ENCODE data around the gene CORO6.

Gene CORO6

DNA sequence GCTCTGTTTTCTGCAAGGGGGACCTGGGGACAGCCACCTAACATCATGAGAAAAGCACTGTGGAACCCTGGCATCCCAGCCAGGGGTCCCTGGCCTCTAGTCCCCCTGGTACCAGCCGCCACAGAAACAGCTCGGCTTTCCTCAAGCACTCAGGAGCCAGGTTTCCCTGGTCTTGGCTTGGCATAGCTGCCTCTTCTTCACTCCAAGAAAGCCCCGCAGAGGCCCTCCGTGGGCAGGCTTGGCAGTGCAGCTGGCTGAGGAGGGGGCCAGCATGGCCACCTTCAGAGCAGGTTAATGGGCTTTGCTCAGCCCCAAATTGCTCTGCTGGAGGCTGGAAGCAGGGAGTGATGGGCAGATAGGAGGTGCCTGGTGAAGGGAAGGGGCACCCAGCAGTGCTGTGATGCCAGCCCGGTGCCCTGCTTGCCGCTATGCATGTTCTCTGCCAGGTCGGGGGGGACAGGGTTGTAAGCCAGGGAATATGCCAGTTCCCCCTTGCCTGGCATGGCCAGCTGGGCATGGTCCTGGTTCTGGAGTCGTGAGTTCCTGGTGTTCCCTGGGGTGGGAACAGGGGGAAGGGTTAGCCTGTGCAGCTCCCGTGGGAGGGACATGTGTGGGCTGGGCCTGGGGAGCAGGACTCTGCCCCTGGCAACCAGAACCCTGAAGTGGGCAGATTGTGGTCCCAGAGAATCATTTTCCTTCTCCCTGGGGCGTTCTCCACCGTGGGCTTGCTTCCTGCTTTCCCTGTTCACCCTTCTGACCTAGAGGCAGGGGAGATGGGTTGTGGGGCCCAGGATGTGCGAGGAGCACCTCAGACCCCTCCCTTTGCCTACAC, 26.6 kb downstream of the CORO6 start:
- CTCF ChIA-PET: interaction anchor here (0.9 to 1.8 kb wide), 2 partner anchors 17 to 227 kb away, joined by 4 to 6 read pairs; no protein-coding TSS in a partner anchor
- Mint-ChIP-seq H3K9me3 (no peaks in the 10 kb centered on the region), H3K27me3 (peaks cover 23% of the 10 kb centered on the region), H3K36me3 (no peaks in the 10 kb centered on the region), H3K4me1 (peaks cover 24% of the 10 kb centered on the region), H3K27ac (no peak overlapping the region), H3K4me3 (no peak overlapping the region)
- DNase-seq: no peak

DNA sequence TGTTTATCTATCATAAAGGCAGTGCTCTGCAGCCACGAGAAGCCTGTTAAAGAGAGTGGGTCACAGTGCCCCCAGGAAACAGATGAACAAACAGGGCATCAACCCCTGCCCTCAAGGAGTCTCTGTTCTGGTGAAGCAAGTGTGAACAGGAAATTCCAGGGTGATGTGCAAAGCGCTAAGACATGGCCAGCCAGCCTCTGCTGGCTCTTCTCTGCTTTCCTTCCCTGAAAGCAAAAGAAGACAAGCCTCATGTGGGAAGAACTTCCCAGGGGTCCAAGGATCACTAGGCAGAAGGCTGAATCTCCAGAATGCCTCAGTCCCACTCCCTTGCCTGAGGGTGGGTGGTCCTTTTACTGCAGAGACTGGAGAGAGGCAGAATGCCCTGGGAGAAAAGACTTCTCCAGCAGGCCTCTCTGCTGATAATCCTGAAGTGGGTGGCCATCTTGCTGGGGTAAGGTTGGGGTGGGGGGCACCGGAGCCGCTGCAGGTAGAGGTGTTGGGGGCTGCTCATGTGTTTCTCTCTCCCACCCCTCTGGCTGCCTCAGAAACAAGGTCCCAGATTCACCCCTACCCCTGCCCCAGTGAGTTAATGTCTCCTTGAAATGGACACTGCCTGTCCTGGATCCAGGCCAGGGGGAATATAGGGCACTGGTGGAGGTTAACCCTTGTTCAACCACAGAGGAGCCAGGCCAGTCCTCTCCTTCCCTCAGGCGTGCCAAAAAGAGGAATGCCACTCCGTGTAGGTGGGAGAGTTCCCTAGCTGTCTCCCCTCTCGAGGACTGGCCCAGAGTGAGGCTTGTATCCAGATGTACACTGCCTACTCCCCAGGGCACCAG, 27.4 kb downstream of the CORO6 start:
- no peak overlapping the region for H3K27ac Mint-ChIP-seq
- CTCF ChIA-PET: interaction anchor here (0.9 to 5.0 kb wide), 4 partner anchors 9 to 22 kb away, joined by 3 to 48 read pairs (median 4); no protein-coding TSS in a partner anchor
- H3K36me3 Mint-ChIP-seq: no peaks in the 10 kb centered on the region
- H3K4me3 Mint-ChIP-seq: no peak overlapping the region
- H3K4me1 Mint-ChIP-seq: peaks cover 33% of the 10 kb centered on the region
- H3K27me3 Mint-ChIP-seq: peaks cover 23% of the 10 kb centered on the region
- no peaks in the 10 kb centered on the region for H3K9me3 Mint-ChIP-seq
- DNase-seq: no peak

GRCh38 chr17:29594519-29595090, 28.1 kb downstream of the CORO6 start:
- DNase-seq: no peak
- no peak overlapping the region for H3K27ac Mint-ChIP-seq
- H3K27me3 Mint-ChIP-seq: peaks cover 23% of the 10 kb centered on the region
- H3K9me3 Mint-ChIP-seq: no peaks in the 10 kb centered on the region
- peak overlapping the region; percentile 71 for H3K4me3 Mint-ChIP-seq
- CTCF ChIA-PET: interaction anchor here (1.0 to 5.0 kb wide), 4 partner anchors 9 to 25 kb away, joined by 3 to 48 read pairs (median 26); partner anchors contain the start of gene CORO6
- no peaks in the 10 kb centered on the region for H3K36me3 Mint-ChIP-seq
- H3K4me1 Mint-ChIP-seq: peaks cover 38% of the 10 kb centered on the region

- Mint-ChIP-seq H3K36me3 (no peaks in the 10 kb centered on the region), H3K4me1 (peaks cover 38% of the 10 kb centered on the region), H3K27me3 (peaks cover 17% of the 10 kb centered on the region), H3K27ac (no peak overlapping the region), H3K4me3 (peak overlapping the region; percentile 71), H3K9me3 (no peaks in the 10 kb centered on the region)
- DNase-seq: peak; percentile 60
- CTCF ChIA-PET: interaction anchor here (0.7 to 5.0 kb wide), 9 partner anchors 8 to 224 kb away, joined by 3 to 48 read pairs (median 14); partner anchors contain the start of genes ABHD15, CORO6 and TP53I13
Measured at GRCh38 chr17:29593591-29594518, 28.9 kb downstream of the CORO6 start.

DNA sequence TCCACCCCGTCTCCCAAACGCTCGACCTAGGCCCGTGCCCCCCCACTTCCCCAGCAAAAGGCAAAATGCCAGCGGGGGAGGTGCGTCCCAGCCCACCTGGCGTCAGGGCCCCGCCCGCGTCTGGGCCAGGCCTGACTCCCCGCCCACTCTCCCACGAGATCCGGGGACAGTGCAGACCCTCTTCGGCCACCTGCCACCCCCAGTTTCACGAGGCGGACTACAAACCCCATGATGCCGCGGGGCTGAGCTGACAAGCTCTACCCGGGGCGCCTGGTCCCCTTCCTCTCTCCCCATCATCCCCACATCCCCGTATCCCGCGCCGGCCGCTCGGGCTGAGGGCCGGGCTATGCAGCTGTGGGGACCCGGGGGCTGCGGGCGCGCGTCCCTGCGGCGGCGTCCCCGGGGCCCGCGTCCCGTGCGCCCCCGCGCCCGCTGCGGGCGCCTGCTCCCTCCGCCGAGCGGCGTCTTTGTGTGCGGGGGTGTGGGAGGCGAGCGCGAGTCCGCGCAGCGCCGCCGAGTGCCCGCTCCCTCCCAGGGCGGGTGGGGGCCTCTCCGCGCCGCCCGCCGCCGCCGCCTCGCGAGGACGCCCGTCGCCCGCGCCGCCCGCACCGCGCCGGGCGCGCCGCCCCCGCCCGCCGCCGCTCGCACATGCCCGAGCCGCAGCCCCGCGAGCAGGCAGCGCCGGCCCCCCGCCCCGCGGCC, 29.7 kb downstream of the CORO6 start, which contains the start of gene ANKRD13B:
TSS of gene ANKRD13B (plus strand) at position 283 of the 702 bp plus-strand sequence. CDS start 490 bp downstream, outside the sequence.
- peak within 1 kb of the TSS; percentile 80 for H3K4me3 Mint-ChIP-seq
- DNase-seq: peak; percentile 65
- H3K4me1 Mint-ChIP-seq: peaks cover 41% of the 10 kb centered on the region
- peaks cover 3% of the 10 kb centered on the region for H3K36me3 Mint-ChIP-seq
- H3K27me3 Mint-ChIP-seq: peaks cover 10% of the 10 kb centered on the region
- no peaks in the 10 kb centered on the region for H3K9me3 Mint-ChIP-seq
- CTCF ChIA-PET: interaction anchor here (0.9 to 5.0 kb wide), 7 partner anchors 9 to 223 kb away, joined by 3 to 48 read pairs (median 23); partner anchors contain the start of genes ABHD15, CORO6 and TP53I13
- peak within 1 kb of the TSS; percentile 19 for H3K27ac Mint-ChIP-seq

GRCh38 chr17:29591737-29592608, 30.7 kb downstream of the CORO6 start:
- peak overlapping the region; percentile 77 for H3K27ac Mint-ChIP-seq
- CTCF ChIA-PET: interaction anchor here (0.7 to 5.0 kb wide), 14 partner anchors 8 to 501 kb away, joined by 3 to 48 read pairs (median 8); partner anchors contain the start of genes ABHD15, CORO6 and TP53I13

DNA sequence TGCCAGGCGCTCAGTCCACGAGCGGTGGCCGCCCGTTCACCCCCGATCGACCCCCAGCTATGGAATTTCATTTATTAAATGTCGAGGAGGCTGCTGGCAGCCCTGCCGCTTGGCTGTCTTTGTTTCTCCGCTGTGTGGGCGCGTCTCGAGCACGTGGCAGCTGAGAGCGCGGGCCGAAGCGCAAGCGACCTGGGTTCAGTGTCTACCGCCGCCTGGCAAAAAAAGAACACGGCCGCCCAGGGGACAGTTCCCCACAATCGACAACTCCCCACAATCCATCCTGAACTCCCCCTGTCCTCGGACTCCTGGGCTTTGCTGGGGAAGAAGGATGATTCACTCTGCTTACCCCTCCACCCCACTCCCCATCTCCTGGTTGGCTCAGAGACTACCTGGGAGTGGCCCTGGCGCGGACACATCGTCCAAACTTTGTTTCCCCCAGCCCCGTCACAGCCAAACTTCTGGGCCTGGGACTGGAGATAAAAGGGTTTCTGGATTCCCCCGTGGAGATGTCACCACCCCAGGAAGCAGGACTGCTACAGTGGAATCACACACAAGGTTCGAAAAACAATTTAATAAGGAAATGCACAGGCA, 31.5 kb downstream of the CORO6 start:
- peak overlapping the region; percentile 77 for H3K27ac Mint-ChIP-seq
- H3K4me1 Mint-ChIP-seq: peaks cover 59% of the 10 kb centered on the region

More at GRCh38 chr17:29591737-29592608, 30.7 kb downstream of the CORO6 start:
- no peaks in the 10 kb centered on the region for H3K9me3 Mint-ChIP-seq
- H3K4me1 Mint-ChIP-seq: peaks cover 51% of the 10 kb centered on the region
- peak; percentile 87 for DNase-seq
- H3K27me3 Mint-ChIP-seq: peaks cover 7% of the 10 kb centered on the region
- H3K4me3 Mint-ChIP-seq: peak overlapping the region; percentile 80
- H3K36me3 Mint-ChIP-seq: peaks cover 3% of the 10 kb centered on the region

DNA sequence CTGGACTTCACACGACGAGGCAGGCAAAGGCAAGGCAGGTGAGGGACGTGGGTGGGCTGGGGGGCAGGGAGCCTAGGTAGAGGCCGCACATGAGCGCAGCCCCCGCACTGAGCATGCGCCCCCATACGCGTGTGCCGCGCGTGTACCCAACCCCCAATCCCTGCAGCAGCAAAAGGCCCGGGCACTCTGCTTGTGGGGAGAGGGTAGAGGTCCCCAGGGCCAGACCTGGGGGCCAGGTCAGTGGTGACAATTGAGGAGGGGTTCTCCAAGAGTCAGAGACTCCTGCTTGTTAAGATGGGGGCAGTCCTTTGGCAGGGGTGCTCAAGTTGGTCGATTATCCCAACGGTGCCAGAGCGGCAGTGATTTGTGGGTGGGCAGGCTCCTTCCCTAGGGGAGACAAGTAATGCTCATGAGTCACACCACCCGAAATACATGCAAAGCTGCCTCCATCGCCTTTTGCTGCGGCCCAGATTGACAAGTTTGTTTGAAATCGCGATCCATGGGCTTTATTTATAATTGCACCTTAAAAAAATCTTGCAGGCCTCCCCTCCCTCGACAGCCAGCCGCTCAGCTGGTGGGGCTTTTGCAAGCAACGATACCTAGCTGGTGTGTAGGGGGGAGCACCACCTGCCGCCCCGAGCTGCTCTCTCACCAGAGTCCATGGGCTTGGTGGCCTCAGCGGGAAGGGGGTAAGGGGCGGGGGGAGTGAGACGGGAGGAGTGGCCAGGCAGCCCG, 32.1 kb downstream of the CORO6 start:
- DNase-seq: peak; percentile 39
- peaks cover 65% of the 10 kb centered on the region for H3K4me1 Mint-ChIP-seq

More for the DNA sequence above, 31.5 kb downstream of the CORO6 start:
- CTCF ChIA-PET: interaction anchor here (0.7 to 5.0 kb wide), 14 partner anchors 8 to 502 kb away, joined by 3 to 48 read pairs (median 8); partner anchors contain the start of genes ABHD15, CORO6 and TP53I13
- peak; percentile 49 for DNase-seq
- no peaks in the 10 kb centered on the region for H3K9me3 Mint-ChIP-seq
- H3K4me3 Mint-ChIP-seq: peak overlapping the region; percentile 80
- peaks cover 3% of the 10 kb centered on the region for H3K36me3 Mint-ChIP-seq
- H3K27me3 Mint-ChIP-seq: peaks cover 7% of the 10 kb centered on the region

DNA sequence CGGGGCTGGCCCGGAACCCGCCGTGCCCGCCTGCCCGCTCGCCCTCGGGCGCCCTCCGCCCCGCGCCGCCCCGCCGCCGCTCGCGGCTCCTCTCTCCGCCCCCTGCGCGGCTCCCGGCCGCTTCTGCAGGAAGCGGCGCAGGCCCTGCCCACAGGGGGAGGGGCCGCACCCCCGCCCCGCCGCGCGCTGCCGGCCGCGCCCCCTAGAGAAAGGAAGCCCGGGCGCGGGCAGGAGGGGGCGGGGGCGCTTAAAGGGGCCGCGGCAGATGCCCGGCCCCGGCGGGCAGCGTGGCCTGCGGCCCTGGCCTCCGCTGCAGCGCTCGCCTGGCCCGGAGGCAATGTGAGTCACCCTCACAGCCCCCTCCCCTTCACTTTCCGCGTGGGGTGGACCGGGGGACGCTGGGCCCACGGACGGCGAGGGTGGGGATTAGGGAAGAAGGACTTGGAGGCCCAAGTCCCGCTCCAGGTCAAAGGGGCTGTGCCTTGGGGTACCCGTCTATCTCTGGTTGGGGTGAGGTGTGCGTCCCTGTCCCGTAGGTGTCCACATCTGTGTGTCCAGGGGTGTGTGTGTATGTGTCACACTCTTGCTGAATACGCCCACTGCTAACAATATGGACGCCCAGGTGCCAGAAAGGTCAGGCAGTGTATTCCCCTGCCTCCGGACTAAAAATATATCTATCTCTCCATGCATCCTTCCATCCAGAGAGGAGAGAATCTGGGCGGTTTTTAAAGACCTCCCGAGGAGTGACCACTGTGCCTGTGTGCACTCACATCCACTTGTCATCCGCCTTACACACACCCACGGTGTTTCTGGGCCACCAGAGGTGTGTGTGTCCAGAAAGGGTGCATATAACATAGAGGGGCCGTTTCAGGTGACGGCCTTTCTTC, 32.9 kb downstream of the CORO6 start, which contains the start of gene GIT1:
TSS of gene GIT1 (minus strand) at position 125 of the 887 bp plus-strand sequence. CDS start 270 bp downstream, outside the sequence.
- Mint-ChIP-seq H3K4me3 (peak within 1 kb of the TSS; percentile 93), H3K27ac (peak within 1 kb of the TSS; percentile 89), H3K36me3 (peaks cover 3% of the 10 kb centered on the region), H3K4me1 (peaks cover 73% of the 10 kb centered on the region), H3K27me3 (peaks cover 7% of the 10 kb centered on the region), H3K9me3 (no peaks in the 10 kb centered on the region)
- CTCF ChIA-PET: interaction anchor here (1.6 to 5.0 kb wide), 2 partner anchors 9 to 28 kb away, joined by 9 to 48 read pairs; no protein-coding TSS in a partner anchor
- peak; percentile 87 for DNase-seq

More for the DNA sequence above, 32.1 kb downstream of the CORO6 start:
- Mint-ChIP-seq H3K9me3 (no peaks in the 10 kb centered on the region), H3K27me3 (peaks cover 7% of the 10 kb centered on the region), H3K27ac (peak overlapping the region; percentile 89), H3K36me3 (peaks cover 3% of the 10 kb centered on the region), H3K4me3 (peak overlapping the region; percentile 80)
- CTCF ChIA-PET: interaction anchor here (1.1 to 5.0 kb wide), 8 partner anchors 10 to 220 kb away, joined by 5 to 48 read pairs (median 12); partner anchors contain the start of genes ABHD15, CORO6 and TP53I13

Data from activated naive CD4-positive, alpha-beta T cell treated with anti-CD3 and anti-CD28 coated beads, Interleukin-2, amount 10 ng/mL, durations not matched to agents 7 days and 5 days (primary cell).